Measurements from ENCODE around the gene ACHE.

Gene ACHE

GRCh38 chr7:100888988-100889750 lies 6.5 kb downstream of the ACHE start, which contains the start of gene UFSP1:
UFSP1 (minus strand) TSS chr7:100889715; CDS start chr7:100889271, 444 bp downstream.
- H3K4me1 ChIP-seq (ENCODE audit: control insufficient read depth, insufficient read depth, low read length), result no peaks in the 10 kb centered on the region
- peak within 1 kb of the TSS; percentile 93 for H3K9ac ChIP-seq (ENCODE audit: low read depth, low read length)
- peaks cover 46% of the 10 kb centered on the region for H3K36me3 ChIP-seq (ENCODE audit: control insufficient read depth, insufficient read depth, low read length)
- H3K9me3 ChIP-seq (ENCODE audit: control insufficient read depth, insufficient read depth, low read length), result no peaks in the 10 kb centered on the region
- peak within 1 kb of the TSS; percentile 96 for H3K27ac ChIP-seq (ENCODE audit: low read depth, low read length)
- peak within 1 kb of the TSS; percentile 86 for H3K4me3 ChIP-seq (ENCODE audit: low read depth, low read length)
- H3K27me3 ChIP-seq (ENCODE audit: control insufficient read depth, insufficient read depth, low read length), result no peaks in the 10 kb centered on the region

DNA sequence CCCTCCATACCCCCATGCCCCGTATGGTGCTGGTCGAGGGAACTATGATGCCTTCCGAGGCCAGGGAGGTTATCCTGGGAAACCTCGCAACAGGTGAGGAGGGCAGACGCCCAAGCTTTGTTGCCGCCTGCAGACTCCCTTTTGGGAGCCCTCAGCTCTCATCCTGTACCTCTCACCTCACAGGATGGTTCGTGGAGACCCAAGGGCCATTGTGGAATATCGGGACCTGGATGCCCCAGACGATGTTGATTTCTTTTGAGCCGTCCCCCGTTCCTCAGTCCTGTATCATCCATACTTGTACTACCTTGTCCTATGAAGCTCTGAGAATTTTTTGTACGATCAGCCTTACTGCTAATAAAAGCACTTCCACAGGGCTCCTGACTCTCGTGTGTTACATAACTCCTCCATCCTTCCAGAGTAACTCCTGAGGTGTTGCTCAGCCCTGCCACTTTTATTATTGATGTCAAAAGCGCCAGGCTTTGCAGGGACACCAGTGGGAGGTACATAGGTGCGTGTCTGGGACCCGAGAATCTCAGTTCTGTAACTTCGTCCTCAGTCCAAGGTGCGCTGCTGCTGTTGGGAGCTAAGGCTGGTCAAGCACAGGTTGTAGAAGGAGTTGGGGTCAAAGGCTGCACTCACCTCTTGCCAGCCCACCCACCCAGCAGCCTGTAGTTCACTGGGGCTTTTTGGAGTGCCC lies 7.2 kb downstream of the ACHE start:
- H3K9ac ChIP-seq (ENCODE audit: low read depth, low read length), result peak overlapping the region; percentile 93; the same call in 1 of the 2 replicates
- H3K36me3 ChIP-seq (ENCODE audit: control insufficient read depth, insufficient read depth, low read length), result peaks cover 54% of the 10 kb centered on the region
- no peaks in the 10 kb centered on the region for H3K9me3 ChIP-seq (ENCODE audit: control insufficient read depth, insufficient read depth, low read length)
- H3K27me3 ChIP-seq (ENCODE audit: control insufficient read depth, insufficient read depth, low read length), result no peaks in the 10 kb centered on the region
- H3K4me3 ChIP-seq (ENCODE audit: low read depth, low read length), result peak overlapping the region; percentile 86
- peak overlapping the region; percentile 95 for H3K27ac ChIP-seq (ENCODE audit: low read depth, low read length)
- no peaks in the 10 kb centered on the region for H3K4me1 ChIP-seq (ENCODE audit: control insufficient read depth, insufficient read depth, low read length)

DNA sequence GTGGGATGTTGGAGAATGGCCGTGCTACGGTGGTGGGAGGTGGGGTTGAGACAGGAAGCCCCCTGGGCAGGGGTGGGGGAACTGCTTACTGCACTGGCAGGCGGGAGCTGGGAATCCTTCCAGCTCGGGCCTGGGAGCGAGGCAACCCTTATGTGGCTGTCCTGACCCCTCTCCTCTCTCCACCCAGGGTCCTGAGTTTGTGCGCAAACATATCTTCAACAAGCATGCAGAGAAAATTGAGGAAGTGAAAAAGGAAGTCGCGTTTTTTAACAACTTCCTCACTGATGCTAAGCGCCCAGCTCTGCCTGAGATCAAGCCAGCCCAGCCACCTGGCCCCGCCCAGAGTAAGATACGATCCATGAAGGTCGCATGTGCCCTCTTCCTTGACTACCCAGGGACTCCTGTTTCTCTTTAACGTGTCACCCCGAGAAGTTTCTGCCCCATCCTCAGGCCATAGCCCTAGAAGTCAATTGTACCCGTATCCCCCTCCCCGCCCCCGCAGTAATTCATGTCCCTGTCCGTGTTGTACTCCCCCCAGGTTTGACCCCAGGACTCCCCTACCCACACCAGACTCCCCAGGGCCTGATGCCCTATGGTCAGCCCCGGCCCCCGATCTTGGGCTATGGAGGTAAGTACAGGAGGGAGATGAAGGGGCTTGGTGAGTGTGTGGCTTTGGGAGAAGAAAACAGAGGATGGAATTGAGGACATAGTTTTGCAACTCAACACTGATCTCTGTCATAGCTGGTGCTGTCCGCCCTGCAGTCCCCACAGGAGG lies 8.0 kb downstream of the ACHE start:
- Histone ChIP-seq H3K27me3 (ENCODE audit: control insufficient read depth, insufficient read depth, low read length) (no peaks in the 10 kb centered on the region), H3K9ac (ENCODE audit: low read depth, low read length) (no peak overlapping the region), H3K27ac (ENCODE audit: low read depth, low read length) (peak overlapping the region; percentile 12), H3K4me1 (ENCODE audit: control insufficient read depth, insufficient read depth, low read length) (no peaks in the 10 kb centered on the region), H3K36me3 (ENCODE audit: control insufficient read depth, insufficient read depth, low read length) (peaks cover 61% of the 10 kb centered on the region), H3K9me3 (ENCODE audit: control insufficient read depth, insufficient read depth, low read length) (no peaks in the 10 kb centered on the region), H3K4me3 (ENCODE audit: low read depth, low read length) (peak overlapping the region; percentile 86)

GRCh38 chr7:100886936-100887515 lies 8.7 kb downstream of the ACHE start:
- no peak overlapping the region for H3K9ac ChIP-seq (ENCODE audit: low read depth, low read length)
- no peaks in the 10 kb centered on the region for H3K9me3 ChIP-seq (ENCODE audit: control insufficient read depth, insufficient read depth, low read length)
- H3K4me3 ChIP-seq (ENCODE audit: low read depth, low read length), result no peak overlapping the region
- no peaks in the 10 kb centered on the region for H3K27me3 ChIP-seq (ENCODE audit: control insufficient read depth, insufficient read depth, low read length)
- H3K27ac ChIP-seq (ENCODE audit: low read depth, low read length), result no peak overlapping the region
- peaks cover 68% of the 10 kb centered on the region for H3K36me3 ChIP-seq (ENCODE audit: control insufficient read depth, insufficient read depth, low read length)
- no peaks in the 10 kb centered on the region for H3K4me1 ChIP-seq (ENCODE audit: control insufficient read depth, insufficient read depth, low read length)

DNA sequence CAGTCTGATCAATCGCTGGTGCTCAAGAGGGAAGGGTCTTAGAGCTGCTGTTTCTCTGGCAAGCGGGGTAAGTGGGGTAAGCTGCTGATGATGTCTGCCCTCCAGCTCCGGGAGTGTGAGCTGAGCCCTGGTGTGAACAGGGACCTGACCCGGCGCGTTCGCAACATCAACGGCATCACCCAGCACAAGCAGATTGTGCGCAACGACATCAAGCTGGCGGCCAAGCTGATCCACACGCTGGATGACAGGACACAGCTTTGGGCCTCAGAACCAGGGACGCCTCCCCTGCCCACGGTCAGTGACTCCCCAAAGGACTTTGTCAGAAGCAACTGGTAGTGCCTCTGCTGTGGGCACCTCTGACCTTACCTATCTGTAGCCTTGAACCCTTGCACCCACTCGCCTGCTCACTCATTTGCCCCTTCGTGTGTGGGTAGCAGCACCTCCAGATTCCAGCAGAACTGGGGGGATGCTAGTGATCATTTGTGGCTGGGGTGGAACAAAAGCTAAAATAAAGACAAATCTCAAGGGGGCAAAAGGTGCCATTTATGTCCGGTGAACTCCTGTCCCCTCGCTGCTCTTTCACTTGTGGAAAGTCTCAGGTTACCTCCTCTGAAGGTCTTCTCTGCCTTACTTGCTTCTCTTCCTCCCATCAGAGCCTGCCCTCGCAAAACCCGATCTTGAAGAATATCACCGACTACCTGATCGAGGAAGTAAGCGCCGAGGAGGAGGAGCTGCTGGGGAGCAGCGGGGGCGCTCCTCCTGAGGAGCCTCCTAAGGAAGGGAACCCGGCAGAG lies 9.3 kb downstream of the ACHE start:
- H3K9ac ChIP-seq (ENCODE audit: low read depth, low read length), result no peak overlapping the region
- H3K4me3 ChIP-seq (ENCODE audit: low read depth, low read length), result no peak overlapping the region
- H3K9me3 ChIP-seq (ENCODE audit: control insufficient read depth, insufficient read depth, low read length), result no peaks in the 10 kb centered on the region
- no peak overlapping the region for H3K27ac ChIP-seq (ENCODE audit: low read depth, low read length)
- H3K36me3 ChIP-seq (ENCODE audit: control insufficient read depth, insufficient read depth, low read length), result peaks cover 75% of the 10 kb centered on the region
- H3K4me1 ChIP-seq (ENCODE audit: control insufficient read depth, insufficient read depth, low read length), result no peaks in the 10 kb centered on the region
- H3K27me3 ChIP-seq (ENCODE audit: control insufficient read depth, insufficient read depth, low read length), result no peaks in the 10 kb centered on the region

DNA sequence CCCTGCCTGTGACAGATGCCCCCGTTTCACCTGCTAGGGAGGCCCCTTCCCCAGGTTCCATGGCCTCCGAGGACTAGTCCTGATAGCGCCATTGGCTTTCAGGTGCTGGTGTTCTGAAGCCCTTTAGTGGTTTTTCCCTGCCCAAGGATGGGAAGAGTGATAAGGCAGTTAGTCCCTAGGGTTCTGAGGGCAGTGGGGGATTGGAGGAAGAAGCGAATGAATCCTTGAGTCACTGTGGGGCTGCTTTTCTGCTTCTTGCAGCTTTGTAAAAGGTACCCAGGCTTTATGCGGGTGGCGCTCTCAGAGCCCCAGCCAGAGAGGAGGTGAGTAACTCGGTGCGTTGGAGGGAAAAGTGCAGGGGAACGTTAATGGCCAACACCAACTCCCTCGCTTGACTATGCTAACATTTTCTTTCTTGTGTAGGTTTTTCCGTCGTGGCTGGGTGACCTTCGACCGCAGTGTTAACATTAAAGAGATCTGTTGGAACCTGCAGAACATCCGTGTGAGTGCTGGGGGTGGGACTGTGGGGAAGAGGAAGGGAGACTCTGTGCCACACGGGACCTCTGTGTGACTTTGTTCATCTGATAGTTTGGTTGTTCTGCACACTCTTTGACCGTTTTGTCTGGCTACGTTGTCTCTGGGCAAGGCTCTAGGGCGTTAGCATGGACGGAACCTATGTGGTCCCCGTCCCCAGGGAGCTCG lies 10.1 kb downstream of the ACHE start:
- H3K9me3 ChIP-seq (ENCODE audit: control insufficient read depth, insufficient read depth, low read length), result no peaks in the 10 kb centered on the region
- H3K27ac ChIP-seq (ENCODE audit: low read depth, low read length), result no peak overlapping the region
- H3K36me3 ChIP-seq (ENCODE audit: control insufficient read depth, insufficient read depth, low read length), result peaks cover 82% of the 10 kb centered on the region
- H3K4me1 ChIP-seq (ENCODE audit: control insufficient read depth, insufficient read depth, low read length), result no peaks in the 10 kb centered on the region
- no peak overlapping the region for H3K4me3 ChIP-seq (ENCODE audit: low read depth, low read length)
- no peaks in the 10 kb centered on the region for H3K27me3 ChIP-seq (ENCODE audit: control insufficient read depth, insufficient read depth, low read length)
- no peak overlapping the region for H3K9ac ChIP-seq (ENCODE audit: low read depth, low read length)

DNA sequence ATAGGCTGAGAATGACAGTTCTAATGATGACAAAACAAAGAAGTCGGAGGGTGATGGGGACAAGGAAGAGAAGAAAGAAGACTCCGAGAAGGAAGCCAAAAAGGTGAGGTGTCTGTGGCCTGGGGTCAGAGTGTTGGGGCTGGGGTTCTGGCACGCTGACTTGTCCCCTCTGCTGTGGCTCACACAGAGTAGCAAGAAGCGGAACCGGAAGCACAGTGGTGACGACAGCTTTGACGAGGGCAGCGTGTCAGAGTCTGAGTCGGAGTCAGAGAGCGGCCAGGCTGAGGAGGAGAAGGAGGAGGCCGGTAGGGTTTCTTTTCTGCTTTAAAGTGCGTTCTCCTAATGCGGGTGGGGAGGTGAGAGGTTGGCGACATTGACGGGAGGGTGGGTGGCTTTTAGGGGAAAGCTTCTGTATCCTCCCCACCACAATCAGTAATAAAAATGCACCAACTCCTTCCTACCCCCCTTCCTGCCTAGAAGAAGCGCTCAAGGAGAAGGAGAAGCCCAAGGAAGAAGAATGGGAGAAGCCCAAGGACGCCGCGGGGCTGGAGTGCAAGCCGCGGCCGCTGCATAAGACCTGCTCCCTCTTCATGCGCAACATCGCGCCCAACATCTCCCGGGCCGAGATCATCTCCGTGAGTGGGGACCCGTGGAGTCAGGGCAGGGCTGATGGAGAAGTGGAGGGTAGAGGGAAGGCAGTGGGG lies 10.8 kb downstream of the ACHE start:
- no peaks in the 10 kb centered on the region for H3K27me3 ChIP-seq (ENCODE audit: control insufficient read depth, insufficient read depth, low read length)
- H3K36me3 ChIP-seq (ENCODE audit: control insufficient read depth, insufficient read depth, low read length), result peaks cover 87% of the 10 kb centered on the region
- H3K9me3 ChIP-seq (ENCODE audit: control insufficient read depth, insufficient read depth, low read length), result no peaks in the 10 kb centered on the region
- H3K4me3 ChIP-seq (ENCODE audit: low read depth, low read length), result no peak overlapping the region
- no peak overlapping the region for H3K27ac ChIP-seq (ENCODE audit: low read depth, low read length)
- no peak overlapping the region for H3K9ac ChIP-seq (ENCODE audit: low read depth, low read length)
- no peaks in the 10 kb centered on the region for H3K4me1 ChIP-seq (ENCODE audit: control insufficient read depth, insufficient read depth, low read length)

DNA sequence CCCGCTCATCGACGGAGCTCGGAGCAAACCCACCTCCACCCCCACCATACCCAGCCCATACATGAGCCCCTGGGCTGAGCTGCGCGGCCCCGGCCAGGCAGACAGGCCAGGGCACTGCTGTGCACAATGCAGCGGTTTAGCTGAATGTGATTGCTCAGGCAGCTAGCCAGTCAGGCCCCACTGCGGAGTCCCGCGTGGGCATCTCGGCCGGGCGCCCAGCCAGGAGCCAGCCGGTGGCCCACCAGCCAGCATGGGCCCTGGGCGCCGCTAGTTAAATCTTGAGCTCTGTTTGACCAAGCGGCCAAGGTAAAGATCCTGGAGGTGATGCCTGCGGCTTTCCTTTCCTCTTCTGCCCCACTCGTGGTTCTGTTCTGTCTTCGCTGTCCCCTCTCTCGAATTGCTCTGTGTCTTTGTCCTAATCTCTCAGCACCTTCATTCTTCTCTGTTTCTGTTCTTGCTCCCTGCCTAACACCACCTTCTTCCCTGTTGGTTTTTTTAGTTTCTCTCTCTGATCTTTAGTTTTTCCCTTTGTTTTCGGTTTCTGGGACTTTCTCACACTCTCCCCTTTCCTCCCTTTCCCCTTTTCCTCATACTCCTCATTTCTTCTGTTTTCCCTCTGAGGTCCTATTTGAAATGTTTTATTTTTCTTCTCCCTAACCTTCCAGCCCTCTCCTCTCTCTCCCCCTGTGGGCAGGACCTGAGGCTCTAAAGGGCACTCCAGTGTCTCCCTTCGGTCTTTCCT lies 12.7 kb downstream of the ACHE start:
- Histone ChIP-seq H3K36me3 (ENCODE audit: control insufficient read depth, insufficient read depth, low read length) (peaks cover 97% of the 10 kb centered on the region), H3K9ac (ENCODE audit: low read depth, low read length) (no peak overlapping the region), H3K4me3 (ENCODE audit: low read depth, low read length) (no peak overlapping the region), H3K27ac (ENCODE audit: low read depth, low read length) (no peak overlapping the region), H3K4me1 (ENCODE audit: control insufficient read depth, insufficient read depth, low read length) (no peaks in the 10 kb centered on the region), H3K9me3 (ENCODE audit: control insufficient read depth, insufficient read depth, low read length) (no peaks in the 10 kb centered on the region), H3K27me3 (ENCODE audit: control insufficient read depth, insufficient read depth, low read length) (no peaks in the 10 kb centered on the region)

- Histone ChIP-seq H3K27me3 (ENCODE audit: control insufficient read depth, insufficient read depth, low read length) (no peaks in the 10 kb centered on the region), H3K9me3 (ENCODE audit: control insufficient read depth, insufficient read depth, low read length) (no peaks in the 10 kb centered on the region), H3K36me3 (ENCODE audit: control insufficient read depth, insufficient read depth, low read length) (peaks cover 97% of the 10 kb centered on the region), H3K9ac (ENCODE audit: low read depth, low read length) (no peak overlapping the region), H3K4me3 (ENCODE audit: low read depth, low read length) (no peak overlapping the region), H3K4me1 (ENCODE audit: control insufficient read depth, insufficient read depth, low read length) (no peaks in the 10 kb centered on the region), H3K27ac (ENCODE audit: low read depth, low read length) (no peak overlapping the region)
Measured at GRCh38 chr7:100882201-100882600, 13.5 kb downstream of the ACHE start.
